GM19328 (cell line): Measurements from ENCODE around the gene EFCAB5.
A peak's percentile ranks its signal among the peaks of the same experiment; 100 is the strongest.
"Not testable (repeated sequence)": the region's sequence is repeated elsewhere in the genome, so short reads cannot be mapped to it uniquely, and the experiment has no call there.

Source experiments
- ATAC-seq: cut with Tn5 transposase; IDR thresholded peaks from one replicate; pipeline ENCODE4 v1.9.1; 2021; ENCODE audit warnings: mild to moderate bottlenecking, moderate library complexity; ENCODE audit not compliant: unreplicated experiment

Gene EFCAB5

DNA sequence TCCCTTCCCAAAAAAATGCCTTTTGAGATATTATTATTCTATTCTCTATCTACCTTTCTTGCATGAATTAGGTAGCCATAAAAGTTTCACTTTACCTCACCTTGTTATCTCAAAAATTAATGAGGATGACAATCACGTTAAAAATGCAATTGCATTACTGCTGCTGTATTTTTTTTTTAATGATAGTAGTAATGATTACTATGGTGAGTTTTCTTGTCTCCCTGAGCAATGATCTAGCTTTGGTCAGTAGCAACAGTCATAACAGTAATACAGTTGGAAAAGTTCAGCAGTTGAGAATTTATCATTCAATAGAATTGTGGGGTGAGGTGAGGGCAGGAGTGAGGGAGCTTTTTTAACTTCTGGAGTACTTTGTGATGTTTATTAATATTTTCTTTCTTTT, at the start of gene EFCAB5:
TSS of gene EFCAB5 (plus strand) at position 301 of the 400 bp plus-strand sequence. CDS start 163 bp downstream, outside the sequence.
- ATAC-seq = no peak

DNA sequence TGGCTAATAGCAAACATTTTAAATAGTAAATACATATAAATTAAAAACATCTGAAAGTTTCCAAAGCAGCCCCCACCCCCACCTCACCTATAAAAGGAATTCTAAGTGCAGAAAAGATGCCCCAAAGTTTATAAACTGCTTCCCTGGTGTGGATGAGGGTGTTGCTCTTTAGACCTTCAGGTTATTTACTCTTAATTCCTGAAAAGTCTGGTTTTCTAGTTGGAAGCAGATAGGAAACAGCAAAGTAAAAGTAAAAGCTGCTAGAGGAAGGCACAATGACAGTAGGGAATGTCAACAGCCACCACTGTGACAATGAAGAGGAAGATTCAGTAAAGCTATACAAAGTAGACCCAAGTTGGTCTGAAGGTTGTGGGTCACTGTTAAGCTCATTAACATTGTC, 49.2 kb upstream of the EFCAB5 start:
- no peak for ATAC-seq

DNA sequence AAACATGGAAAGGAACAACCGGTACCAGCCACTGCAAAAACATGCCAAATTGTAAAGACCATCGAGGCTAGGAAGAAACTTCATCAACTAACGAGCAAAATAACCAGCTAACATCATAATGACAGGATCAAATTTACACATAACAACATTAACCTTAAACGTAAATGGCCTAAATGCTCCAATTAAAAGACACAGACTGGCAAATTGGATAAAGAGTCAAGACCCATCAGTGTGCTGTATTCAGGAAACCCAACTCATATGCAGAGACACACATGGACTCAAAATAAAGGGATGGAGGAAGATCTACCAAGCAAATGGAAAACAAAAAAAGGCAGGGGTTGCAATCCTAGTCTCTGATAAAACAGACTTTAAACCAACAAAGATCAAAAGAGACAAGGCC, 44.3 kb upstream of the EFCAB5 start:
- not testable (repeated sequence) for ATAC-seq

DNA sequence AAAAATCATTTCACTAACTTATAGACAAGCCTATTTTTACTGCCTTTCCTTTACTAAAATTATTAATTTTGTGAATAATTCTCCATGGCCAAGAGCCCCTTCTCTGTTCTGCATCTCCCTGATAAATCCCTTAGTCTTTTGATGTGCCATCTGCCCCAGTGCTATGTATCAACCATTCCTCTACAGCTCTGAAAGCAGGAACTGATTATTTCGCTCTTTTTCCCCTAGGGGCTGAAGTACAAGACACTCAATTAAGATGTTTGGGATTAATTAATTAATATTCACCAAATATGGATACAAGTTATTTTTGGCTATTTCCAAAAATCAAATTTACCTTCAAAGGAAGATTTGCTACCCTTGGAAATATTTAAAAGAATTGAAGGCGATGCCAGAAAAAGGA, 38.0 kb upstream of the EFCAB5 start:
- no peak for ATAC-seq

GRCh38 chr17:29905086-29905878, 36.2 kb upstream of the EFCAB5 start:
- no peak for ATAC-seq

DNA sequence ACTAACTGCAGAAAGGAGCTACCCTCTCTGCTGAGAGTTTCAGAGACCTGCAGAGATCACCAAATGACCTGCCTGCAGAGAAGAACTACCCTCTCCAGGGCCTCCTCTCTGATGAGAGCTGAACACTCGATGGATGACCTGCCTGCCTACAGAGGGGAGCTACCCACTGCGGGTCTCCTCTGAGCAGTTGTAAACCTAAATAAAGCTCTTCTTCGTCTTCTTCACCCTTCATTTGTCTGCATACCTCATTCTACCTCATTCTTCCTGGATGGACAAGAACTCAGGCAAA, 35.6 kb upstream of the EFCAB5 start:
- no peak for ATAC-seq

GRCh38 chr17:29906969-29907368, 34.5 kb upstream of the EFCAB5 start:
- no peak for ATAC-seq

DNA sequence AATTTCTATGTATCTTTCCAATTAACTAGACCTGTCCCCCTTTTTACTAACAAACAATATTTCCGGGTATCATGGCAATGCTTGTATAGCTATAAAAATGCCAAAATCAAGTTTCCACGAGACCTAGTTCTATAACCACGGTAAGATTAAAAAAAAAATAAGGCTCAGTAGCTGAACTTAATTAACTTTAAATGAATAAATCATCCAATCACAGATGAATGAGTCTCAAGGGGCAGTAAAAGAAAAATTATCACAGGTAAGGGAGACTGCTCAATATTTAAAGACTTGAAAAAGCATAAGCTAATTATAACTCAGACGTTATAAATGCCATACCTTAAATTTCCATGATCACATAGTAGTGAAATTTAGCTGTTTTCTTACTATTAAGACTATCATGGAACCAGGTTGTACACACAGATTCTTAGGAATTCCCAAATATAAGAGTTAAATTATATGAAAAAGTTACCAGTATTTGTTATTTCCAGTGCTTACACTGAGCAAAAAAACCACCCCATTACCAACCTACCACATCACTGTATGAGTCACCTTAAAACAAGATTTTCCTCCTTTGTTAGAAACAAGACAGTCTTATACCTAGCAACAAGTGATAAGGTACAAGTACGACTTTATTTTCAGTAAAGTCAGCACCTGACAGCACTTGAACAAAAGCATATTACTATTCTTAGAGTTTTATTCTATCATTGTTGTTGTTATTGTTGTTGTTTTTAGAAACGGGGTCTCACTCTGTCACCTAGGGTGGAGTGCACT, 32.0 kb upstream of the EFCAB5 start:
- no peak for ATAC-seq

DNA sequence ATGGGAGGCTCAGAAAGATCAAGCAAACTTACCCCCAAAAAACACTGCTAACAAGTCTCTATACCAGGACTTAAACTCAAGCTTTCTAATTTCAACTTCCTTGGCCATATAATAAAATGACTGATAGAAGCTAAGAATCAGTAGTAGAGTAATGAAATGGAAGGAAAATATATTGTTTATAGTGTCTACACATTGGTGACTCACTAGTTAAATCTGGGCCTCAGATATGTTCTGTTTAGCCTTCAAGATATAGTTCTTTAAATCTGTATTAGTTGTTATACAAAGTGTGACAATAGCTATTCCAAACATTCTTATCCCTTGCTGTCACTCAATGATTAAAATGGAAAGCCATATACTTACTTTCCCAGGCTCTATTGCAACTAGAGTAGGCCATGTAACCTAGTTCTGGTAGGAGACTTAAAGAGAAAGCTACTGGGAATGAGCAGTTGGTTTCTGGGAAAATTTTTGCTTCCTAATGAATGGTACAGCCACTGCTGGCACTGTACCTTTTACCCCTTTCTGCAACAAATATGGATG, 29.7 kb upstream of the EFCAB5 start:
- ATAC-seq = no peak

DNA sequence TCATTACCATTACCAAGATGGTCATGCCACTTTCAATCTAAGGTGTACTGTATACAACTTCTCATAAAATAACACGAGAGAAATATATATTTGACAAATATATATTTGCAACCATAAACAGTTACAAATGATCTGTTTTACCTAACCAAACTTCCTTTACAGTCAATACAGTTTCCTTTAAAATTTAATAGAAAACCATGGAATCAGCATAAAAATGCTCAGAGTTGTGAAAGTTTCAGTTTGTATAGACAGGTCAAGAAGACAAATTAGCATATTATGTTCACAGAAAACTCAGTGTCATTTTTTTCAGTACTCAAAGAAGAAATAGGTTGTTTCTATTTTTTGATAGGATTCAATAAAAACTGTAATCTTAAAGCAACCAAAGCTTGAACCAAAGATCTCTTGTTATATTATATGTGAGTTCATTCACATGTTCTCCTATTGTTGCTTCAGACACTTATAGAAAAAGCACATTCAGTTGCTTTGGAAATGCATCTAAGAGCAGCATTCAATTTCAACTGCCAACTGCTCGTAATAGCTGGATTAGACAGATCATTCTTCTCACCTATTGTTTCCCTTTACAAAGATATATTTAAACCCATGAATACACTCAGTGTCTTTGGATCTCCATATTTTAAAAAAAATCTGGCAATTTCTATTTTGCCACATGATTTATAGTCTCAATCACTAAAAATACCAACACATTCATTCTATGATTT, 26.5 kb upstream of the EFCAB5 start:
- no peak for ATAC-seq

DNA sequence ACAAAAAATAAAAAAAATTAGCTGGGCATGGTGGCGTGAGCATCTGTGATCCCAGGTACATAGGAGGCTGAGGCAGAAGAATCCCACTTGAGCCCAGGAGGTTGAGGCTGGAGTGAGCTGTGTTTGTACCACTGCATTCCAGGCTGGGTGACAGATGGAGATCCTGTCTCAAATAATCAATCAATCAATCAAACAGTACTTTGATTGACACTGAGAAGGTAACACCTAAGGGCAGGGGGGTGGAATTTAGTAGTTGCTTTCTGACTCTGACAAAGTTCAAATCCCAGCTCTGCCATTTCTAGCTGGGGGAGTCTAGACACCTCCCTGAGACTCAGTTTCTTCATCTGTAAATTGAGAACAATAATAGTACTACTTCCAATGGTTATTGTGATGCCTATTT, 23.4 kb upstream of the EFCAB5 start:
- no peak for ATAC-seq

DNA sequence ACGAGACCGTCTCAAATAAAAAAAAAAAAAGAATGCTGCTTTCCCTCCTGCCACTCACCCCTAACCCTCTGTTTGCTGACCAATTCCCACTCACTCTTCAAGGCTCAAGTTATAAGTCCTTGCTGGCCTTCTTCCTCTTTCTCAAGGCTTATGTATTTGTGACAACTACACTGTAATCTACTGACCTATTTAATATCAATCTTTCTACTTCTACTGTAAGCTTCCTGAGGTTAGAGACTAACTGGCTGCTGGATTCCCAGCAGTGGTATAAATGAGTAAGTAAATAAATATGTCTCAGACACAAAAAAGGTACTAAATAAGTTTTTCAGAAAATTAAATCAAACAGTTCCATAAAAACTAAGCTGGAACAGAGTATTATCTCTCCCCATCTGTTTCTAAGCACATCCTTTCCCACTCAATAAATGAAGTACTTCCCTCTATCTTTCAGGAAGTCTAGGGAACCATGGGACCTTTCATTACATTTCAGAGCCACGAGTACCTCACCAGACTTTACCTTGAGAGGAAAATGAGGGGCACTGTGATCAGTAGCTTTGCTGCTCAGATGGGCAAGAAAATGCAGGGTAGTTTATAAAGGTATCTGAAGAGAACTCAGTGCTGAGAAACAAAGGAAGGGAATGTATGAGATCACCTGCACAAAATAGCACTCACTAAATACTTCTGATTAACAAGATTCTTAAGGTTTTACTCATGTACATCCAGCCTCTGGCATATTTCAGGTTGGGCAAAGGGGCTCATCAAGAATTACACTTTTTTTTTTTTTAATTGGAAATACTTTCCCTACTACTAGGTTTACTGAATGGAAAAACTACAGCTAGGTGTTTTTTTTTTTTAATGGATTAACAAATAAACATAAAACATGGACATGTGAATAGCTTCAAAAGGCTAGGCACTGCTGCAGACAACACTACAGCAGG, 22.2 kb upstream of the EFCAB5 start:
- no peak for ATAC-seq

DNA sequence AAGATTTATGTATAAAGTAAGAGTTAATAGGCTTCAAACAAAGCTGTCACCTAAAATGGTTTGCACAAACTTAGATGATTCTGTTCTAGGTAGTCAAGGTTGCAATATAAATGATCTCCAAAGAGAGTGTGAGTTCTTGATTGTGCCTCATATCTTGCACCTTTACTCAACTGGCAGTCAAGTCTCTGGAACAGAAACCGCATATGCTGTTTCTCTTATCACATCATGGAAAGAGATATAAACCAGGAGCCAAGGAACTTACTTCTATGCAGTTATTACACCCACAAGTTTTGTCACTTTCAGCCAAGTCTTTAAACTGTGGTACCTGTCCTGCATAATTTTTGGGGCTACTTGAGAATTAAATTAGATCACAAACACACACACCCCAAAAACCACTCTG, 16.6 kb upstream of the EFCAB5 start:
- ATAC-seq = no peak

DNA sequence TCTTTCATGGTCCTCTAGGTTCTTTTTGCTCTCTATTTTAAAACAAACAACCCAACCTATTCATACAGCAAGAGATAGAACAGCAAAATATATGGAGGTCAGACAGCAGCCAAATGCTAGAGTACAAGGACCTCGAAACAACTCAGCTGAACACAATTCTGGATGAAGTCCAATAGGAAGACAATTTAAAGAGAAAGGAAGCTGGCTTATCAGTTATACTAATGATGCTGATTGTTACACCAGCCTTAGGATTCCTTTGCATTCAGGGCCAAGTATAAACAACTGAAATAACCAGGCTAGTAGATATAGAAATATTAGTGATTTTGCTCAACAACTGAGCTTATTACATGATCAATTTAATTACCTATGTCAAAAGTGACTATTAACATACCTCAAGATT, 13.9 kb upstream of the EFCAB5 start:
- ATAC-seq = no peak

DNA sequence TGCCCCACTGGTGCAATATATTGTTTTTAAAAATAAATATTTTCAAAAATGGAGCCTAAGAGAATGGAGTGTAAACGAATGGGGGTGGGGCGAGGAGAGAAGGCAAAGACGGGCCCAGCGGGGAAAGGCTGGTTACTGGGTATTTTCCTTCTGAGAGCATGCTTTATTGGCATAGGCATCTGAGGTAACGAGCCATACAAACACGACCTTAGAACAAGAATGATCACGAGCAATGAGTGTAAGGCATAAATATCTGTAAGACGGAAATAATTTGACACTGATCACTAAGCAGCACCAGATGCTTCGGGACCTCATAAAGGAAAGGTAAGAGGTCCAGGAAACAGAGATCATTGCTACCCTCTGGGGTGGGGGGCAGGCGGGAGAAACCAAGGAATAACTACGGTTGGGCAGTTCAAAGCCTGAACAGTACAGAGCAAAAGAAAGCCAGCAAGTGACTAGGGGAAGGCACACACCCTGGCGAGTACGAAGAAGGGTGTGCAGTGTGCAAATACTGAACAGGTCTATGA, 12.4 kb upstream of the EFCAB5 start:
- no peak for ATAC-seq

DNA sequence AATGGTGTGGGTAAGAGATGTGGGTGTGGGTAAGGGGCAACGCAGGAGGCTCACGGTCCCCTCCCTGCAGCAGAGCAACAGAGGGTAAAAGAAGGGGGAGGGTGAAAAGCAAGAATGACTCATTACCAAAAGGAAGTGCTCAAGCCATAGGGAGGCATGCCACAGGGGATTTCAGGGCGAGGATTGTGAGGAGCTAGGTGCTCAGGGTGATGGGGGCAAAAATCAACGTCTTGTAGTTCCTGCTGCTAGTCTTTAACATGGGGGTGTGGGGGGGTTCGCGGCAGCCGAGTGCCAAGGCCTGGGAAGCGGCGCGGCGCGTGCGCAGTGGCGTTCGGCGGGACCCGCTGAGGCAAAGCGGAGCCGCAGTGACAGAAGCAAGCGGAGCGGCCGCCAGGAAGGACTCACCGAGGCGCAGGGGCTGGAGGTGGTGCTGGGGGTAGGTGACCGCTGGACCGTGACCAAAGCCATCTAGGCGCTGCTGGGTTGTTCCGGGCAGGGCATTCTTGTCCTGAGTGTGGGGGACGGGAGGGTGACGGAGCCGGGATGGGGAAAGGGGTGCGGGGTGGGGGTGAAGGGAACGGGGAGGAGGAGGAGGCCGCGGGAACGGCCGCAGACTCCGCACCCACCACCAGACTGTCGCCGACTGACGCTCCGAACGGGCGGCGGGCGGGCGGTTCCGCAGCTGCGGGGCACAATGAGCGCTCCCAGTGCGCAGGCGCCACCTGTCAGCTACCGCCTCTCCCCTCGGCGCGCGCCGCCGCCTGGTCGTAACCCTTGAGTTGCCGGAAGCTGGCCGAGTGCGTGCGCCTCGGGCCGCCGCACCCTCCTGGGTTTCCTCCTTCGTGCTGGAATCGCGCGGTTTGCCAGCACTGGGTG, 11.7 kb upstream of the EFCAB5 start, which contains the start of gene SSH2:
TSS of gene SSH2 (minus strand) at position 696 of the 876 bp plus-strand sequence. CDS start at position 468, 228 bp downstream.
- peak; percentile 52 for ATAC-seq

DNA sequence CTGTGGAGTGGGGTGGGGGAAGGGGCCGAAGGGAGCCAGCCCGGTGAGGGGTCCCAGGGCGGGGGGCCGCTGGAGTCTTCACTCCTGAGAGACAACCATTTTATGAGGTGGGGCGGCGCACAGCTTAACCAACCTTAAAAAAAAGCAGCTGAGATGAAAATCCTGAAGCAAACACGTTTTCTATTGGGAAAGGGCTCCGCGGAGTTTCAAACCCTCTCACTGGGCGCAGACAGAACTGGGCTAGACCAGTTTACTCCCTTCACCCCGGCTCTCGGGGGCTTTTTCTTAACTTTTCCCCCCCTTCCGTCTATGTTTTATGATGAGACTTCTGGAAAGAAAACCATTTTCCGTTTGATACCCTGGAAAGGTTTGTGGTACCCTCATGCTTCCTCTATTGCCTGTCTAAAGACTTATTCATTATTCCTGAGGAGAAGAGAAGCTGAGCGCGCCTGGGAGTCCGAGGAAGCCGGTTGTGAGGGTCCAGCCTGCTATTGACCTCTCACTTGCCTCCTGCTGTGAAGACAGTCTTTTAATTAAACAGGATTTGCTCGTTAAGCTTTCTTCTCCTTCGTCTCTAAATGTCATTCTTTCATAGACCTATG, 10.9 kb upstream of the EFCAB5 start:
- ATAC-seq = no peak

DNA sequence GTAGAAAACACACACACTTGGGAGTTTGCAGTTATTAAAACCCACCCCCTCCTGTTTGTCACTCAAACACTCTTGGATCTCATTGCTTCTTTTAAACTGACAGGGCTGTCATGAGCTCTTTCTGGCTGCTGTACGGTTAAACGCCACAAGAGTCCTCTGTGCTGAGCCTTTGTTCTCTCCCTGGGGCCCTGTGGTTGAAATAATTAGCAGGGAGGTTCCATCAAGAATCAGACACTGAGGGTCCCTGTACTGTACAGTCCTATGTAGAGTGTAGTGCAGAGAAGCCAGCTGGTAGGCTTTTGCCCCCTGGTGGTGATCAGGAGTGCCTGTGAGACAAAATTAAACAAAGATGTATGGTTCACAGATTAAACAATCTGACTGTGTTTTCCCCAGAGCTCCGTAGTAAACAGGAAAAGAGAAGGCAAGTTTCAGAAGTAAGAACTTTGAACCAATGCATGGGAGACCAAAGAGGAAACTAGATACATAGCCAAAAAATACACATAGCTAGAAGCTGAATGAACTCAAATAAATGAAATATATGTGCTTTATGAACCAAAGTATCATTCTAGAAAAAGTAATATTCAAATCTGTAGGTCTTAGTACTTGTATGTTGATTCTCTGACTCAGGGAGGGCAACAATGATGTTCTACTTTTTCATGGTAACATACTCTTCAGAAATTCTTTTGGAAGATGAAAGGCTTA, 10.1 kb upstream of the EFCAB5 start:
- peak; percentile 65 for ATAC-seq
